ENCODE data around the gene GRIA4.
"Not testable (repeated sequence)": the region's sequence is repeated elsewhere in the genome, so short reads cannot be mapped to it uniquely, and the experiment has no call there.

Gene GRIA4

DNA sequence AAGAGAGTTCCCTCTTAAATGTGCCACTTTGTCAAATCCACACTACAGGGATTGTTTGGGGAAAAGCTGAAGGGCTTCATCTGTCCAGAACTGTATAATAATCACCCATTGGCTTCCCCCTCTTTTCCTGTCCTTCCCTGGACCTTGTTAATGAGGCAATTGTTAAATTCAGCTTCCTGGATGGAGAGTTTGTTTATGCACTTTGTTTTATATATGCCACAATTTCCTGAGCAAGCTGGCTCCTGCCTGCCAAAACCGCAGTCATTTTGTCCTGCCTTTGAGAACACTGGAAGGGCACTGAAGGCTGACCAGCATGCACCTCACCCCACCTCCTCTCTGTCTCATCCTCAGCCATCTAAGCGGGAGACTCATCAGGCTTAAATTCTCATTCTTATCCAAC lies 325.9 kb downstream of the GRIA4 start:
- no peak for DNase-seq

GRCh38 chr11:105937331-105937730 lies 327.5 kb downstream of the GRIA4 start:
- no peak for DNase-seq

DNA sequence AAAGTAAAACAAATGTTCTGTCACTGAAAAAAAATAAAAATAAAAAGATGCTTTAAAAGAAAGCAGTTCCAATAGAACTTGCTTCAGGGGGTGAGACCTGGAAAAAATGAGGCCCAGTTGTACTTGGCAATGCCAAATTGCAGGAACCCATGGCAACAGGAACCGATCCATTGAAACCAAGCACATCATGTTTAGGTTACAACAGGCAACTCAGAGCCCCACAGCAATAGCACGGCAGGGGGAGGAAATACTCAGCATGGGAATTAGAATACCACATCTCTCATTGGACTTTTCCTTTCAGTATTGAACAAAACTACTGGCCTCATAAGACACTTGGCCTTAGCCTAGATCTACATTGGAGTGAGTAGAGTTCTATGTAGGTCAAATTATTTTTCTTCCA lies 327.9 kb downstream of the GRIA4 start:
- no peak for DNase-seq

DNA sequence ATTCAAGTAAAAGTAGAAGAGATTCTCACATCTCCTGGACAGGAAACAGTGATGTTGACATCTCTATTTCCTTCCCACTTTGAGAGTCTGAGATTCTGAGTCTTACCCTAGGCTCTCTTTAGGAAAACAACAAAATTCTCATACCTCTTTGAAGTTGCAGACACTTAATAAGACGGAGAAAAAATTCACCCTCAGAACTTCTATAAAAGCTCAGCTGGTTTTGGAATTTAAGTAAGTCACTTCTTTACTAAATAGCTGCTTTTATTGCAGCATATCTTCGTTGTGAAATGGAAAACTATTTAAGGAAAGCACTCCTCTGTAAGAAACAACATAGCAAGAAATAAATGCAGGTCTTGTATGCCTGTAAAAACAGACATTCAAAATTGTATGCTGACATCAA lies 333.0 kb downstream of the GRIA4 start:
- no peak for DNase-seq

- DNase-seq = no peak
Measured at GRCh38 chr11:105948918-105949590, 339.2 kb downstream of the GRIA4 start.

DNA sequence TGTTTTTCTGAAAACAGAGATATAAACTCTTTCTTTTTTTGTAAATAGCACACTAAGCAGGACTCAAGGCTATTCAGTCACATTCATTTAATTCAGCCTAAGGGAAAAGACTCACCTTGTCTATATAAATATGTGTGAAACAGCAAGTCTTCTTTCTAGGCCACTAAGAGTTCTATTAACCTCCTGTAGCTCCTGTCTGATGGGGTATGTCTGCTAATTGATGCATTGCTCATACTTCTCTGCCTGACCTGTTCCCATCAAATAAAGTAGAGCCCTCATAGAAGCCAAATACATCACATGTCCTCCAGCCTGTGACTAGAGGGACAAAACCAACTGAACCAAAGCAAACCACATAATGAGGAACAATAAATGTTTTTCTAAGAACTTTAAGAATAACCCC lies 344.0 kb downstream of the GRIA4 start:
- no peak for DNase-seq

DNA sequence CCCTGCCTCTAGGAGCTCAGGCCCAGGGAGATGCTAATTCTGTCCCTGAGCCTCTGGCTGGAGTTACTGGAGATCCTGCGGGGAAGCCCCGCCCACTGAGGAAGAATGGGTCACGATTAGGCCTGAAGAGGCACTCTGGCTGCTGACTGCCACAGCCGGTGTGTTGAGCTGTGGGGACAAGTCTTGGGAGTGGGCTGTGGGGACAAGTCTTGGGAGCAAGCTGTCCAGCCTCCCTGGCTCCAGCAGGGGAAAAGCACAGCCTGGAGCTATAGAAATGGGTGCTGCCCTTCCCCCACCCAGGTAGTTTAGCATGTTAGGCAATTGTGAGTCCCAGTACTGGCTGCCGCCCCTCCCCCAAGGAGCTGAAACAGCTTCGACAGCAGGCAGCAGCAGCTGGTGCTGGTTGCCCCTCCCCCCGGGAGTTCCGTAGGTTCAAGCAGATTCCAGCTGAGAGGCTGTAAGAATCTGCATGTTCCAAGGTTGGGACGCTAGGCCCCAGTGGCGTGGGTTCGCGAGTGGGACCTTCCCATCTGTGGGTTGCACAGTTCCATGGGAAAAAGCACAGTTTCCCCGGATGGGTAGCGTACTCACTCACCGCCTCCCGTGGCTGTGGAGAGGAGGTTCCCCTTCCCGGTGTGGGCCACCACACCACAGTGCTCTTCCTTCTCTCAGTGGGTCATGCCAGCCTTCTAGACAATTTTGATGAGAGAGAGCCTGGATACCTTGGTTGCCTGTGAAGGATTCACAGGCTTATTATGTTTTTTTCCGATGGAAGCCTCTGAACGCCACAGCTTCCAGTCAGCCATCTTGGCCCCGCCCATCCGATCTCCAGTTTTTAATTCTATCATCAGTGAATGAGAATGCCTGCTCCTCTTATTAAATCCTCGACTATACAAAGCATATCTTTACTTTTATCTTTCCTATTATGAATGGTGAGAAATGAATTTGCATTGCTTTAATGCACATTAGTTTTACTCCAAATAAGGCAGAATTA lies 350.7 kb downstream of the GRIA4 start:
- DNase-seq = no peak

GRCh38 chr11:105968021-105968697 lies 358.3 kb downstream of the GRIA4 start:
- DNase-seq = no peak

- DNase-seq = no peak
Measured at GRCh38 chr11:105969756-105970155, 359.9 kb downstream of the GRIA4 start.

DNA sequence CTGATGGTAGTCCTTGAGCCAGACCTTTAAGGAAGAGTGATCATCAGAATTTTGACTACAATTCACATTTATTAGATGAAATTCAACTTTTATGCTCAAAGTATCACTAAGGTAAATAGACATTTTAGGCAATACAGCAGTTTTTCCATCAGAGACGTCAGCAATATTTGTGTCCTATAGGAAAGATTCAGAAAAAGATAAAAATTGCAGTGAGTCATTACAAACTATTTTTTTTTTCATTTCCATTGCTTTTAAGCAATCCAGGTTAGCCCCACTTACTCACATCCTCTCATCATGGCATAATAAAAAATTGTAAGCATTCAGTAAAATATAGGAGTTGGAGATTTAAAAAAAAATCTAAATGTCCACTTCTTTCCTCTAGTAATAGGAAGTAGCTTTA lies 365.3 kb downstream of the GRIA4 start:
- no peak for DNase-seq

DNA sequence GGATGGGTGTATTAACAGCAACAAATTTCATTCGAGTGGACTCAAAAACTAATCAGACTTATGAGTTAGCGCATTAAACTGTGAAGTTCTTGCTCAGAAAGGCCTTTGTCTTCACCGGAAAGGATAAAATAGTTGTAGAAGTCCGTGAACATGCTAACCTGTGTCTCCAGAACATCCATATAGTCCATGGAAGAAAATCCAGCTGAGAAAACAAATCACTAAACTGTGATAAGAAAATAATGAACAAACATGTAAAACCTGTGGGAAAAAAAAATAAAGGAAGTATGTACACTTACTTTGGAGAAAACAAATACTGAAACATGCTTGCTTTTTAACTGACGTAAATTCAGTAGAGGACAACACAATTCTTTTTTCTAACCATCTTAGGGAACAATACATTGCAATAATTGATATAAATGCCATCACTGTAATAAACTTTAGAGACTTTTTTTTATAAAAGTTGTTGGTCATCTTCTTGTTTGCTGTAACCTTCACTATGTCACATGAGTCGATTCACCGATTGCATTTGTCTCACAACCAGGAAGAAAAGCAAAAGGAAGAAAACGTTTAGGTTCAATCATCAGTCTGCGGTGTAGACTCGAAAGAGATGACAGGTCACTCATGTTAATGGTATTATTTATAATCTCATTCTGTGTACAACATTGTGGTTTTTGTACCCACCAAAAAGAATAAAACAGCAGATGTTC lies 370.3 kb downstream of the GRIA4 start:
- no peak for DNase-seq

GRCh38 chr11:105986554-105986953 lies 376.7 kb downstream of the GRIA4 start:
- no peak for DNase-seq

DNA sequence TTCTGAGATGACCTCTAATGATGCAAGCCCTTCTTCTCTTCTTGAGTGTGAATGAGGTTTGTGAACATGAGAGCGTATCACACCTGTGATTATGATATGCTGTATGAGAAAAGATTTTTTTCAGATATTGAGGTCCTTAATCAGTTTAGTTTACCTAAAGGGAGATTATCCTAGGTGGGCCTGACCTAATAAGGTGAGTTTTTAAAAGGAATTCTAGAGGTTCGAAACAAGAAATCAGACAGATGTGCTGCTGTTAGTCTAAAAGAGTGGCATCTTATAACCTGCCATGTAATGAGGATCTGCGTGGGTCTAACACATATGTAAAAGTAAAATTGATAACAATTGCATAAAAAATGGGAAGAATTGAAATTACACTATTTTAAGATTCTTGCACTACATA lies 378.3 kb downstream of the GRIA4 start:
- DNase-seq = no peak

DNA sequence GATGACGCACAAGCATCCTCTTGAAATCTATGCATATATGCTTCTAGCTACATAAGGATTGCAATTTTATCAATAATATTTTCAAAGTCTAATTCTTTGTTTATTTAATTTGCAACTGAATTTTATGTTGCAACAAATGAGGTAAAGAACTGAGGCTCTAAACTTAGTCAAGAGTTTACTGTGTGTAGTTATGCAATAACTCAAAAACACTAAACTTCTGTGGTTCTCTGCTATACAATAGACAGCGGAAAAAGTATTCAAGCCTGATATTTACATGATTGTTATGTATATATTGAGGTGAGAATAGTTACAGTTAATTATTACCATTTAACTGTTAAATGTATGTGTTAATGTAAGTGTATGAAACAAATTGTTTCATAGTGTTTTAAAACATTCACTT lies 379.3 kb downstream of the GRIA4 start:
- no peak for DNase-seq

- no peak for DNase-seq
Measured at GRCh38 chr11:105991888-105992287, 382.0 kb downstream of the GRIA4 start.

DNA sequence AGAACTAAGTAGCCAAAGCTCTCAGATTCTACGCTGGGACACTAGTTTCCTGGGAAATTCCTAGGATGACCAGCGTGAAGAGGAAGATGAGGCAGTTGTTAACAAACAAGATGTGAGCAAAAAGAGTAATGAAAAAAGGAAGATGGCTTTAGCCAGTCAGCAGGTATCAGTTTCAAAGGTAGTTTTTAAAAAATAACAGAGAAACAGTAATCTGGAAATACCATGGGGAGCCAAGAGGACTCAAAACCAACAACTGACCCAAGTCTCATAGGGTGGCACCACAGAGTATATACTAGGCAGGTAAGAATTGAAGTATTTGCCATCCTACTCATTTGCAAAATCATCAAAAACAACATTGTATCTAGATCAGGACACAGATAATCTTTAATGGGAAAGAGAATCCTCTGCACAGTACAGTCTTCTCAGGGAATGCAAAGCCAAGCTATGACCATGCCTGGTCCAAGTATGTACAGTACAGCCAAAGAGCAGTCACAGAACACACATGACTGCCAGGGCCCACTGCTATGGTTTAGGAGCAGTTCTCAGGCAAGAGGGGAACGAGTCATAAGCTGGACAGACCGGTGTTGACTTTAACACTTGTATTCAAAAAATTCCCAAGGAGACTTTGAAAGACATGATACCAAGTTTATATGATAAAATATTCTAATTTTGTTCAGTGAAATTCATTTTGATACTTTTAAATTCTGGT lies 391.6 kb downstream of the GRIA4 start:
- no peak for DNase-seq

DNA sequence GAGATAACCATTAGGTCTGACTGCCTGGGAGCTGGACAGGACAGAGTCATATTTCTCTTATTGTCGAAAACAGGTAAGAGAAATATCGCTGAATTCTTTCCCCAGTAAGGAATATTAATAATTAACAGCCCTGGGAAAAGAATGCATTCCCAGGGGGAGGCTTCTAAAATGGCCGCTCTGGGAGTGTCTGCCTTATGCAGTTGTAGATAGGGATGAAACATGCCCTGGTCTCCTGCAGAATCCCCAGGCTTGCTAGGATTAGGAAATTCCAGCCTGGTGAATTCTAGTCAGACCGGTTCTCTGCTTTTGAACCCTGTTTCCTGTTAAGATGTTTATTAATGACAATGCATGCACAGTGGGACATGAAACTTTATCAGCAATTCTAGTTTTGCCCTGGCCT lies 393.2 kb downstream of the GRIA4 start:
- not testable (repeated sequence) for DNase-seq

- no peak for DNase-seq
Measured at GRCh38 chr11:106011481-106011880, 401.6 kb downstream of the GRIA4 start.

- DNase-seq = peak; percentile 94
Measured at GRCh38 chr11:106012744-106013143, 402.9 kb downstream of the GRIA4 start.

DNA sequence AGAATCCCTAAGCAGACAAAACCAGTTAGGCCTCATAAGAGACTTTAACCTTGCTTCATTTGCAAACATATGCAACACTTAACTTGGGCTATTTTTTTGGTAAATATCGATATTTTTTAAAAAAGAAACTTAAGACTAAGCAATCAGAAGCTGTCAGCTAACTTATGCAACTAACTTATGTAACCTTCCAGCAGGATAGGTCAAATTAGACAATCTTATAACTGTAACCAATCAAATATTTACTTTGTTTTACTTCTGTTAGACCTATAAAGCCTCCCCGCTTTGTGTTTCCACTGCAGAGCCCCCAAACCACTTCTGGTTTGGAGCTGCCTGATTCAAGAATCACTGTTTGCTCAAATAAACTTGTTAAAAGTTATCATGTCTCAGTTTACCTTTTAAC lies 404.2 kb downstream of the GRIA4 start:
- DNase-seq = no peak

DNA sequence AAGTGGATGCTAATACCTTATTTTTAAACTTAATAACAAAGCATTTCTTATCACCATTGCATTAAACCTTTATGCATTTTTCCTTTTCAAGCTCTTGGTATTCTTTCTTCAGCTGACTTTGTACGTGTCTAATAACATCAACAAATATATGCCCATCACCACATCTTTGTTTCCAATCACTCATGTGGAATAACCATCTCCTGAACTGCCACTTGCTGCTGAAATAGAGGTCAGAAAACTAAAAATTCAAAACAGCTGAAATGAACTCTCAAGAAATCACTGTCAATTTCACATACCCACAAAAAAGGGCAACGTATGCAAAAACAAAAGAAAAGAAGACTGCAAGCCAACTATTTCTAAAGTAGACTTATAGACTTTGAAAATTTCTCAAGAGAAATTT lies 404.7 kb downstream of the GRIA4 start:
- peak; percentile 48 for DNase-seq

GRCh38 chr11:106015066-106015465 lies 405.2 kb downstream of the GRIA4 start:
- no peak for DNase-seq
